DND-41 (cell line): Measurements from ENCODE around the gene EHD3.

Source experiments
- EZH2 ChIP-seq: IDR thresholded peaks from 3 replicates; pipeline ENCODE4 v1.6.1; 2012; ENCODE audit warnings: borderline replicate concordance, low read depth, mild to moderate bottlenecking, moderate library complexity, low read length, inconsistent platforms; ENCODE audit not compliant: severe bottlenecking
- TF ChIP-seq, protein P1 (sequence below): IDR thresholded peaks from 2 replicates; pipeline ENCODE4 v1.5.1; 2012; ENCODE audit warnings: borderline replicate concordance, low read length, moderate library complexity, mild to moderate bottlenecking; ENCODE audit not compliant: poor library complexity, severe bottlenecking; ENCODE audit errors: extremely low read depth

DNA sequence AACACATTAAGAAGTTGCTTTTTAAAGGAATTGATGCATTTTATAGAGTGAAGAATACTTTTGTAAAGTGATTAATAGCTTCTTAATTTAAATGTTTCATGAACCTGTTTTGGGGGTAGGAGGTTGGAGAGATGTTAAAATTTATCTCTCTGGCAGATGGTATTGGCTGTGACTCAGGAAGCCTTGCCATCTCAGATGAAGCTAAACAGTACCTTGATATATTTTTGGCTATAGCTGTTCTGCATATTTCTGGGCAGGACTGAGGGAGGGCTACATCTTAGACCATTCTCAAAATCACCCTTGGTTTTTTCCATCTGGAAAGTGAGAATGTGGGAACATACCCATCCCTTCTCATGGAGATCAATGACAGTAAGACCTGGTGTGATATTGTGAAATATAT lies 30.0 kb upstream of the EHD3 start:
- TF ChIP-seq, protein P1, sequence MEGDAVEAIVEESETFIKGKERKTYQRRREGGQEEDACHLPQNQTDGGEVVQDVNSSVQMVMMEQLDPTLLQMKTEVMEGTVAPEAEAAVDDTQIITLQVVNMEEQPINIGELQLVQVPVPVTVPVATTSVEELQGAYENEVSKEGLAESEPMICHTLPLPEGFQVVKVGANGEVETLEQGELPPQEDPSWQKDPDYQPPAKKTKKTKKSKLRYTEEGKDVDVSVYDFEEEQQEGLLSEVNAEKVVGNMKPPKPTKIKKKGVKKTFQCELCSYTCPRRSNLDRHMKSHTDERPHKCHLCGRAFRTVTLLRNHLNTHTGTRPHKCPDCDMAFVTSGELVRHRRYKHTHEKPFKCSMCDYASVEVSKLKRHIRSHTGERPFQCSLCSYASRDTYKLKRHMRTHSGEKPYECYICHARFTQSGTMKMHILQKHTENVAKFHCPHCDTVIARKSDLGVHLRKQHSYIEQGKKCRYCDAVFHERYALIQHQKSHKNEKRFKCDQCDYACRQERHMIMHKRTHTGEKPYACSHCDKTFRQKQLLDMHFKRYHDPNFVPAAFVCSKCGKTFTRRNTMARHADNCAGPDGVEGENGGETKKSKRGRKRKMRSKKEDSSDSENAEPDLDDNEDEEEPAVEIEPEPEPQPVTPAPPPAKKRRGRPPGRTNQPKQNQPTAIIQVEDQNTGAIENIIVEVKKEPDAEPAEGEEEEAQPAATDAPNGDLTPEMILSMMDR = no peak
- no peak for TF ChIP-seq EZH2
